Mesendoderm (in vitro differentiated cells): ENCODE data around the gene FOXO1.

Experiments used
- DNase-seq: peaks from one replicate; pipeline ENCODE4 v3.0.0; 2013
- H2AK5ac ChIP-seq: 2 replicates; pipeline ENCODE4 v1.6.1; 2013; ENCODE audit warnings: low read length, inconsistent platforms
- H2BK120ac ChIP-seq: 2 replicates; pipeline ENCODE4 v1.6.1; 2013; ENCODE audit warnings: low read depth, mild to moderate bottlenecking, low read length, moderate library complexity, mixed read lengths
- H2BK15ac ChIP-seq: replicated peaks from 2 replicates; pipeline ENCODE4 v1.6.1; 2013; ENCODE audit warnings: low read depth, mild to moderate bottlenecking, moderate library complexity
- H2BK5ac ChIP-seq: 2 replicates; pipeline ENCODE4 v1.6.1; 2013; ENCODE audit warnings: low read length, inconsistent platforms
- H3K18ac ChIP-seq: 2 replicates; pipeline ENCODE4 v1.6.1; 2013; ENCODE audit warnings: mild to moderate bottlenecking, low read length, mixed read lengths
- H3K23ac ChIP-seq: one replicate; pipeline ENCODE4 v1.6.1; 2013; ENCODE audit warnings: low read length
- H3K27ac ChIP-seq: 2 replicates; pipeline ENCODE4 v1.5.1; 2013; ENCODE audit warnings: low read depth, mild to moderate bottlenecking, inconsistent platforms, low read length, moderate library complexity
- H3K27me3 ChIP-seq: 2 replicates; pipeline ENCODE4 v1.6.1; 2013; ENCODE audit warnings: low read length, control low read depth, mild to moderate bottlenecking, inconsistent platforms; ENCODE audit not compliant: insufficient read depth, poor library complexity
- H3K36me3 ChIP-seq: 2 replicates; pipeline ENCODE4 v1.6.1; 2013; ENCODE audit warnings: low read length, inconsistent platforms; ENCODE audit not compliant: control insufficient read depth, insufficient read depth
- H3K4ac ChIP-seq: one replicate; pipeline ENCODE4 v1.6.1; 2013; ENCODE audit warnings: low read depth, mild to moderate bottlenecking, low read length, moderate library complexity
- H3K4me1 ChIP-seq: 2 replicates; pipeline ENCODE4 v1.6.1; 2013; ENCODE audit warnings: low read depth, low read length, inconsistent platforms; ENCODE audit not compliant: control insufficient read depth
- H3K4me2 ChIP-seq: 2 replicates; pipeline ENCODE4 v1.6.1; 2013; ENCODE audit warnings: low read length
- H3K4me3 ChIP-seq: 2 replicates; pipeline ENCODE4 v1.5.1; 2013; ENCODE audit warnings: mild to moderate bottlenecking, low read length
- H3K56ac ChIP-seq: one replicate; pipeline ENCODE4 v1.6.1; 2013; ENCODE audit warnings: low read length
- H3K79me1 ChIP-seq: 2 replicates; pipeline ENCODE4 v1.6.1; 2013; ENCODE audit warnings: low read length, inconsistent platforms
- H3K79me2 ChIP-seq: 2 replicates; pipeline ENCODE4 v1.6.1; 2013; ENCODE audit warnings: mild to moderate bottlenecking, low read length; ENCODE audit not compliant: control insufficient read depth, insufficient read depth
- H3K9ac ChIP-seq: 2 replicates; pipeline ENCODE4 v1.6.1; 2013; ENCODE audit warnings: low read length, inconsistent platforms
- H4K5ac ChIP-seq: one replicate; pipeline ENCODE4 v1.6.1; 2013; ENCODE audit warnings: low read length
- H4K8ac ChIP-seq: one replicate; pipeline ENCODE4 v1.6.1; 2013; ENCODE audit warnings: low read depth, mild to moderate bottlenecking, control low read depth, low read length, moderate library complexity
- WGBS: extraction: QIAGEN DNeasy Blood & Tissue Kit; methylation state at CpG from one replicate; pipeline ENCODE4 v1.1.7; 2013; ENCODE audit warnings: low lambda C conversion rate, missing lambda C conversion rate; ENCODE audit not compliant: insufficient coverage; ENCODE audit errors: extremely low coverage; 5-methylcytosine and 5-hydroxymethylcytosine counted together

FOXO1 gene

DNA sequence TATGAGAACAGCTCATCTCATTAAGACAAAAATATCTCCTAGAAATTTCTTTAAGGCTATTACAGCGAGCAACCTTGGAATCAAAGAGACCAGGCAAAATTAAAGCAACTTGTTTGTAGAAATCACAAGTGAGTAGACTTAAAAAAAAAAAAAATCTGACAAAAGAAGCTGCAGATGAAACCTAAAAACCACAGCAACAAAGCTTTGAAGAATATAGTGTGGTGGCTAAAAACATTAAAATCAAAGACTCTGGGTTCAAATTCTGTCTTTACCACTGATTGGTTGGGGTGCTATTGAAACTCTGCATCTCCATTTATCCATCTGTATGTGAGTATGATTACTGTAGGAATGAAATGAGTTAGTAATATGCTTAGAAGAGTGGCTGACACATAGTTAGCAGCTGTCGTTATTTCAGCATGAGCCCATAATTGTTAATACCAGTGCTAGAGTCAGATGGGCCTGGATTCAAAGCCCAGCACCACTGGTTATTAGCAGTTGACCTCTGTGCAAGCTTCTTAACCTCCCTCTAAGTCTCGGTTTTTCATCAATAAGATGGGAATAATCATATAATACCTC is 157.6 kb downstream of the FOXO1 start:
- Histone ChIP-seq H3K79me2 (no peaks in the 10 kb centered on the region), H3K18ac (no peak overlapping the region), H3K79me1 (no peaks in the 10 kb centered on the region), H3K9ac (no peak overlapping the region), H2BK15ac (no peak overlapping the region), H3K36me3 (no peaks in the 10 kb centered on the region), H2AK5ac (no peak overlapping the region), H3K27ac (no peak overlapping the region), H3K27me3 (no peaks in the 10 kb centered on the region), H4K8ac (no peak overlapping the region), H3K4me2 (no peak overlapping the region), H3K56ac (no peak overlapping the region), H2BK120ac (no peak overlapping the region), H3K4me3 (no peak overlapping the region), H3K4ac (no peak overlapping the region), H3K4me1 (peaks cover 1% of the 10 kb centered on the region), H3K23ac (no peak overlapping the region), H4K5ac (no peak overlapping the region), H2BK5ac (no peak overlapping the region)
- DNase-seq, result no peak
- no CpG with 5 or more reads among the region's 3 CpGs for WGBS

- Histone ChIP-seq H3K18ac (no peak overlapping the region), H2BK120ac (no peak overlapping the region), H3K4me3 (no peak overlapping the region), H3K9ac (no peak overlapping the region), H2BK5ac (no peak overlapping the region), H3K4me1 (peaks cover 2% of the 10 kb centered on the region), H3K27ac (no peak overlapping the region), H3K4ac (no peak overlapping the region), H4K5ac (no peak overlapping the region), H3K36me3 (no peaks in the 10 kb centered on the region), H3K27me3 (no peaks in the 10 kb centered on the region), H3K56ac (no peak overlapping the region), H2AK5ac (no peak overlapping the region), H4K8ac (no peak overlapping the region), H3K79me1 (no peaks in the 10 kb centered on the region), H3K4me2 (no peak overlapping the region), H3K23ac (no peak overlapping the region), H3K79me2 (no peaks in the 10 kb centered on the region), H2BK15ac (no peak overlapping the region)
- no peak for DNase-seq
- no CpG with 5 or more reads among the region's 3 CpGs for WGBS
These were observed 158.3 kb downstream of the FOXO1 start for GRCh38 chr13:40508127-40508526.

- Histone ChIP-seq H3K79me2 (no peaks in the 10 kb centered on the region), H3K79me1 (no peaks in the 10 kb centered on the region), H3K27ac (no peak overlapping the region), H2BK5ac (no peak overlapping the region), H3K4ac (no peak overlapping the region), H3K4me3 (no peak overlapping the region), H4K5ac (no peak overlapping the region), H3K56ac (no peak overlapping the region), H2BK15ac (no peak overlapping the region), H2AK5ac (no peak overlapping the region), H3K18ac (no peak overlapping the region), H3K4me1 (peaks cover 2% of the 10 kb centered on the region), H3K9ac (no peak overlapping the region), H2BK120ac (no peak overlapping the region), H3K27me3 (no peaks in the 10 kb centered on the region), H4K8ac (no peak overlapping the region), H3K23ac (no peak overlapping the region), H3K4me2 (no peak overlapping the region), H3K36me3 (no peaks in the 10 kb centered on the region)
- WGBS, result no CpG with 5 or more reads among the region's 11 CpGs
- no peak for DNase-seq
These were observed 159.6 kb downstream of the FOXO1 start for GRCh38 chr13:40506592-40507446.
